GM12874 (cell line): ENCODE data around the gene ZNF341.

Experiments used
- CTCF ChIP-seq: IDR thresholded peaks from 2 replicates; pipeline ENCODE4 v1.5.1; 2011; ENCODE audit warnings: low read depth, mild to moderate bottlenecking, control low read depth, low read length, moderate library complexity; ENCODE audit not compliant: insufficient read depth

Gene ZNF341

GRCh38 chr20:33796907-33797544, 65.2 kb downstream of the ZNF341 start:
- TF ChIP-seq CTCF: no peak

- no peak for TF ChIP-seq CTCF
Measured at GRCh38 chr20:33798444-33798843, 66.6 kb downstream of the ZNF341 start.

GRCh38 chr20:33803921-33804337, 72.1 kb downstream of the ZNF341 start:
- TF ChIP-seq CTCF: no peak

- TF ChIP-seq CTCF: no peak
Measured at GRCh38 chr20:33808388-33808787, 76.6 kb downstream of the ZNF341 start.

GRCh38 chr20:33810259-33810658, 78.5 kb downstream of the ZNF341 start:
- no peak for TF ChIP-seq CTCF

- TF ChIP-seq CTCF: no peak
Measured at GRCh38 chr20:33810885-33811775, 79.3 kb downstream of the ZNF341 start, which contains the start of gene CHMP4B. TSS of gene CHMP4B (plus strand) at chr20:33811348. CDS start at chr20:33811469, 121 bp downstream.

- TF ChIP-seq CTCF: no peak
Measured at GRCh38 chr20:33811776-33812151, 80.0 kb downstream of the ZNF341 start.
